Diencephalon (tissue), 1 donor: ENCODE data around the gene STEAP2. TPM values are rescaled to one million over a fixed set of nuclear protein-coding genes. Genes with fewer than 3 reads are reported as not detected.

Source experiments
- small RNA-seq: library from RNA; depleted of rRNA; stranded (forward); fragments of <200 nt; gene quantifications from one replicate; pipeline ENCODE3, GENCODE V24; 2014
- total RNA-seq: library from RNA; depleted of rRNA; stranded (reverse); fragments of >200 nt; gene quantifications from one replicate; pipeline ENCODE4 v1.2.3, GENCODE V29; 2014

The STEAP2 gene
- total RNA-seq: 9.9 TPM

DNA sequence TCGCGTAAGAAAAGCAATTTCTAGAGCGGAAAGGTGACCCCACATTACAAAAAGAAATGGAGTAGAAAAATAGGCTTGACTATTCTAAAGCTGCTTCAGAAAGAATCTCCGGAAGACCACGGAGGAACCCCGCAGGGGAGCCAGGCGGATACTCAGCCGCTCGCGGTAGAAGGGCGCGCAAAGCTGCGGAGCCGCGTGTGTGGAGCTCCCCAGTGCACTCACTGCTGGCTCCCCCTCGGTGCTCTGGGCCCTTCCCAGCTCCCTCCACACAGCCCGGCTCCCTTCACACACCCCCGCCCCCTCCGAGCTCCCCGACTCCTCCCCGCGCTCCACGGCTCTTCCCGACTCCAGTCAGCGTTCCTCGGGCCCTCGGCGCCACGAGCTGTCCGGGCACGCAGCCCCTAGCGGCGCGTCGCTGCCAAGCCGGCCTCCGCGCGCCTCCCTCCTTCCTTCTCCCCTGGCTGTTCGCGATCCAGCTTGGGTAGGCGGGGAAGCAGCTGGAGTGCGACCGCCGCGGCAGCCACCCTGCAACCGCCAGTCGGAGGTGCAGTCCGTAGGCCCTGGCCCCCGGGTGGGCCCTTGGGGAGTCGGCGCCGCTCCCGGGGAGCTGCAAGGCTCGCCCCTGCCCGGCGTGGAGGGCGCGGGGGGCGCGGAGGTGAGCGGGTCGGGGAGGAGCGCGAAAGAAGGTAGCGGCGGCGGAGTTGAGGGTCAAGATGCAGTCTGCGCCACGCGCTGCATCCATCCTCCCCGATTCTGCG lies at the start of gene STEAP2:
TSS of gene STEAP2 (plus strand) at position 350 of the 758 bp plus-strand sequence. CDS start 13,343 bp downstream, outside the sequence.

DNA sequence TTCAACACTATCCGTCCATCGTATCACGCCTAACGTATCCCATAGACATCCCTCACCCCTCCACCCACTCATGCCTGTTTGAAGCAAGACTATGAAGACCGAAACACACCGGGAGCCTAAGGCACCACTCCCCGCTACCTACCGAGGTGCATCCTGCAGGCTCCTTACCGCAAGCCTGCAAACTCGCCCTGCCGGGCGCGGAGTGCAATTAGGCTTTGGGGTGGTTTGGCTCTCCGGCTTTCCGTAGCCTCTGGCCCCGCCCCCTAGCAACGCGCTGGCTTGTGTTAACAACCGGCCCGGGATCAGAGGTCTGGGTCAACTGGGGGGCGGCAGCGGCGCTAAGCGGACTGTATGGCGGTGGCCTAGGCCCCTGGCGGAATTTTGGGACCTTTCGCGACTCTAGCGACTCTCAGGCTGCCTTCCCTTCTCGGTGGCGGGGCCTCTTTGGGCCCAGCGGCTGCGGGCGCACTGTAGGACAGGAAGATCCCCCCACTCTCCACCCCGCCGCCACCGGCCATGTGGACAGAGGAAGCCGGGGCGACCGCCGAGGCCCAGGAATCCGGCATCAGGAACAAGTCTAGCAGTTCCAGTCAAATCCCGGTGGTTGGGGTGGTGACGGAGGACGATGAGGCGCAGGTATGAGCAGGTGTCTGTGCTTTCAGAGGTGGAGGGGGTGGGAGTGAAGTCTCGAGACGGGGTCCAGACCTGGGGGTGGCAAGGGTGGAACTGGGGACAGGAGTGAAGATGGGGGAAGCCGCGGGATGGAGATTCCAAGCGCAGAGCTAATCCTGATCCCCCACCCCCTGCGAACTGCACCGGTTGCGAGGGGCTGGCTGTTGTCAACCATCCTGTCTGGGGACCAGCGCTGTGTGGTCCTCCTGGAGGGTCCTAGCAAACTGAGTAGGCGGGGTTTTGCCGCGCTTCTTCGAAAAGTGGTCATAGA lies 33.6 kb downstream of the STEAP2 start, which contains the start of gene CFAP69:
TSS of gene CFAP69 (plus strand) at position 266 of the 943 bp plus-strand sequence. CDS start at position 517, 251 bp downstream.

Small RNAs within 50 kb of the gene (small RNA-seq; reads per million reads assigned to genes)
- not detected for gene RF00019

Other genes with a start within 250 kb of the STEAP2 start
- 1.2 TPM for gene STEAP1, start 57.3 kb upstream of the STEAP2 start, total RNA-seq
- 9.2 TPM for gene CFAP69, start 33.4 kb downstream of the STEAP2 start, total RNA-seq
- 0.23 TPM for gene FAM237B, start 109.6 kb downstream of the STEAP2 start, total RNA-seq
- gene GTPBP10, start 135.0 kb downstream of the STEAP2 start, total RNA-seq: 22.4 TPM
- 53.7 TPM for gene CLDN12, start 191.7 kb downstream of the STEAP2 start, total RNA-seq